ENCODE measurements around the gene CERS1.

CERS1 gene

GRCh38 chr19:18895824-18896341 lies at the start of gene CERS1:
Gene CERS1, minus strand, starts transcription at chr19:18896158. Its CDS starts 86 bp downstream, at chr19:18896072.
- peak; percentile 72 for DNase-seq (ENCODE audit: low read depth, low spot score)

- no peak for DNase-seq (ENCODE audit: low read depth, low spot score)
These were observed 49.3 kb upstream of the CERS1 start for GRCh38 chr19:18945297-18945696.

- no peak for DNase-seq (ENCODE audit: low read depth, low spot score)
These were observed 47.5 kb upstream of the CERS1 start for GRCh38 chr19:18943465-18943864.

- DNase-seq (ENCODE audit: low read depth, low spot score) = no peak
These were observed 46.7 kb upstream of the CERS1 start for GRCh38 chr19:18942692-18943091.

GRCh38 chr19:18941628-18942354 lies 45.8 kb upstream of the CERS1 start:
- no peak for DNase-seq (ENCODE audit: low read depth, low spot score)

- peak; percentile 91 for DNase-seq (ENCODE audit: low read depth, low spot score)
These were observed 45.0 kb upstream of the CERS1 start, which contains the start of gene HOMER3 for GRCh38 chr19:18940769-18941627. Gene HOMER3, minus strand, starts transcription at chr19:18941217. Its CDS starts 2,235 bp downstream, at chr19:18938982.

GRCh38 chr19:18939922-18940768 lies 44.2 kb upstream of the CERS1 start:
- DNase-seq (ENCODE audit: low read depth, low spot score) = peak; percentile 69

- no peak for DNase-seq (ENCODE audit: low read depth, low spot score)
These were observed 43.2 kb upstream of the CERS1 start for GRCh38 chr19:18939163-18939562.

GRCh38 chr19:18933297-18933696 lies 37.3 kb upstream of the CERS1 start:
- no peak for DNase-seq (ENCODE audit: low read depth, low spot score)

GRCh38 chr19:18932216-18932841 lies 36.4 kb upstream of the CERS1 start:
- peak; percentile 83 for DNase-seq (ENCODE audit: low read depth, low spot score)

GRCh38 chr19:18931316-18932162 lies 35.6 kb upstream of the CERS1 start:
- no peak for DNase-seq (ENCODE audit: low read depth, low spot score)

- DNase-seq (ENCODE audit: low read depth, low spot score) = no peak
These were observed 33.4 kb upstream of the CERS1 start for GRCh38 chr19:18929311-18929710.

GRCh38 chr19:18928018-18928805 lies 32.3 kb upstream of the CERS1 start:
- DNase-seq (ENCODE audit: low read depth, low spot score) = no peak

GRCh38 chr19:18924684-18925213 lies 28.8 kb upstream of the CERS1 start:
- no peak for DNase-seq (ENCODE audit: low read depth, low spot score)

- no peak for DNase-seq (ENCODE audit: low read depth, low spot score)
These were observed 26.4 kb upstream of the CERS1 start for GRCh38 chr19:18922228-18922985.

GRCh38 chr19:18921593-18921992 lies 25.6 kb upstream of the CERS1 start:
- no peak for DNase-seq (ENCODE audit: low read depth, low spot score)

- no peak for DNase-seq (ENCODE audit: low read depth, low spot score)
These were observed 24.4 kb upstream of the CERS1 start for GRCh38 chr19:18920400-18920799.

- DNase-seq (ENCODE audit: low read depth, low spot score) = no peak
These were observed 23.9 kb upstream of the CERS1 start for GRCh38 chr19:18919900-18920214.

Measured in astrocyte of the hippocampus (primary cell).